Spleen (tissue), 13 donors: ENCODE results near the gene C4orf33. TPM values are rescaled to one million over a fixed set of nuclear protein-coding genes. Genes with fewer than 3 reads are reported as not detected.

Experiments
- DNase-seq: peaks from one replicate; pipeline ENCODE4 v3.0.0-alpha.2; 2020
- H3K27ac ChIP-seq, 8 donors: fragments of 200-600 bp; sonication (generic) in 7 of 8; 1 replicate in 4 of 8; 2 replicates in 4 of 8; pipeline versions ENCODE4 v1.5.0 to v1.8.0; 2016 to 2021; ENCODE audit warnings: inconsistent platforms in 4 of 8, mild to moderate bottlenecking in 4 of 8, moderate library complexity in 1 of 8
- H3K27me3 ChIP-seq, 7 donors: fragments of 200-600 bp; sonication (generic) in 6 of 7; replicated peaks in 1 of 7; 1 replicate in 4 of 7; 2 replicates in 3 of 7; pipeline versions ENCODE4 v1.5.0 to v1.8.0; 2016 to 2021; ENCODE audit warnings: inconsistent platforms in 3 of 7, mild to moderate bottlenecking in 1 of 7
- H3K36me3 ChIP-seq, 6 donors: fragments of 200-600 bp; sonication (generic) in 5 of 6; 1 replicate in 4 of 6; 2 replicates in 2 of 6; pipeline versions ENCODE4 v1.5.0 to v1.8.0; 2016 to 2021; ENCODE audit warnings: inconsistent platforms in 2 of 6
- H3K4me1 ChIP-seq, 6 donors: fragments of 200-600 bp; sonication (generic) in 5 of 6; 1 replicate in 3 of 6; 2 replicates in 3 of 6; pipeline versions ENCODE4 v1.5.0 to v1.8.0; 2016 to 2021; ENCODE audit warnings: inconsistent platforms in 3 of 6
- H3K4me3 ChIP-seq, 8 donors: fragments of 200-600 bp; sonication (generic) in 7 of 8; 1 replicate in 4 of 8; 2 replicates in 4 of 8; pipeline versions ENCODE4 v1.5.0 to v1.8.0; 2016 to 2021; ENCODE audit warnings: inconsistent platforms in 4 of 8, mild to moderate bottlenecking in 4 of 8, moderate library complexity in 2 of 8
- H3K9me3 ChIP-seq, 8 donors: fragments of 200-600 bp; sonication (generic) in 7 of 8; 1 replicate in 4 of 8; 2 replicates in 4 of 8; pipeline versions ENCODE4 v1.5.0 to v1.8.0; 2016 to 2021; ENCODE audit warnings: inconsistent platforms in 4 of 8
- POLR2A ChIP-seq, 3 donors: fragments of 450-650 bp; IDR thresholded peaks; one replicate each; pipeline ENCODE4 v1.5.1; 2017; ENCODE audit warnings: antibody characterized with exemption in 3 of 3, mild to moderate bottlenecking in 1 of 3
- POLR2AphosphoS5 ChIP-seq, 3 donors: sonication (generic); formaldehyde crosslinking; IDR thresholded peaks; one replicate each; pipeline ENCODE4 v1.5.1; 2017; ENCODE audit warnings: antibody characterized with exemption in 3 of 3
- whole genome bisulfite sequencing, 5 donors: extraction: QIAGEN DNeasy Blood & Tissue Kit in 3 of 5; methylation state at CpG; one replicate each; pipeline versions ENCODE4 v1.1.5 to v1.1.7; 2013 to 2018; 5-methylcytosine and 5-hydroxymethylcytosine counted together
- intact Hi-C: fragments of 100-400 bp; cut with DNase I; formaldehyde crosslinking; loops from one replicate; pipeline ENCODE4 v1.15.0; 2023; ENCODE audit warnings: low total_unique reads
- long read RNA-seq, 2 donors: transcript quantifications; one replicate each; lab custom pipeline, GENCODE V29; 2026
- polyA plus RNA-seq, 3 donors: library from polyadenylated mRNA; stranded (reverse); fragments of 200-250 nt; gene quantifications; one replicate each; pipeline ENCODE4 v1.2.1, GENCODE V29; 2013
- total RNA-seq, 7 donors: library from RNA; depleted of rRNA in 3 of 7; stranded (reverse); fragments of >200 nt in 3 of 7; fragmentation: NEBNext Ultra II Directional in 4 of 7; extraction: Animal tissue kit (Norgen Biotek cat#: 25700) in 4 of 7; gene quantifications; one replicate each; pipeline versions ENCODE4 v1.1.0 to v1.2.1, GENCODE V29; 2016 to 2021
- TF ChIP-seq, protein P1 (sequence below), 11 experiments: fragments of 200-600 bp in 7 of 11; fragments of 450-650 bp in 4 of 11; sonication (generic) in 4 of 11; IDR thresholded peaks in 8 of 11; conservative IDR thresholded peaks in 3 of 11; 1 replicate in 7 of 11; 2 replicates in 4 of 11; pipeline versions ENCODE4 v1.4.0 to v1.8.0; 2016 to 2021; ENCODE audit warnings: antibody characterized with exemption in 11 of 11, inconsistent platforms in 4 of 11, mild to moderate bottlenecking in 1 of 11
- donor health status: healthy with polysubstance abuse.
- donor health status: DM: no; HTN: no; CAD: no; lungs with moderate emphysema.
- donor health status: DM: no; HTN: no; CAD: no.
- donor health status: Bipolar disorder and iron deficiency.
- donor health status: healthy.
- donor health status: DM: no; HTN: no; CAD: no.
- donor health status: DM: yes; HTN: yes; CAD: no.

C4orf33 gene
- total RNA-seq (10 to 100 TPM in 5 of 7 donors, 1 to 10 TPM in 2; 9.5 to 31.8 (median 13.8) TPM), polyA plus RNA-seq (1 to 10 TPM; 7.7 to 8.8 (median 8.0) TPM)
- long read RNA-seq, donor 1, full-length matches to known transcripts = 2 of 2 reads
- long read RNA-seq, donor 1, partial matches to known transcripts = 0 of 2 reads
- long read RNA-seq, donor 1, other reads (novel, unspliced or antisense) = 0 of 2 reads
- long read RNA-seq, donor 2, partial matches to known transcripts = 0 of 2 reads
- long read RNA-seq, donor 2, other reads (novel, unspliced or antisense) = 0 of 2 reads

- H3K4me1 ChIP-seq = peaks cover 13 to 58% (median 47%) of the 10 kb centered on the region in 6 donors
- H3K27ac ChIP-seq = peak within 1 kb of the TSS; percentile 74 to 93 (median 88)
- H3K4me3 ChIP-seq = peak within 1 kb of the TSS; percentile 49 to 69 (median 58)
- intact Hi-C loops = no loop called here
- no peaks in the 10 kb centered on the region for H3K27me3 ChIP-seq
- no peaks in the 10 kb centered on the region for H3K9me3 ChIP-seq
- WGBS, 5 donors = 0 to 4% (median 1%) methylated on average over 14 of the region's 14 CpGs
- DNase-seq = peak; percentile 92
- TF ChIP-seq, protein P1, sequence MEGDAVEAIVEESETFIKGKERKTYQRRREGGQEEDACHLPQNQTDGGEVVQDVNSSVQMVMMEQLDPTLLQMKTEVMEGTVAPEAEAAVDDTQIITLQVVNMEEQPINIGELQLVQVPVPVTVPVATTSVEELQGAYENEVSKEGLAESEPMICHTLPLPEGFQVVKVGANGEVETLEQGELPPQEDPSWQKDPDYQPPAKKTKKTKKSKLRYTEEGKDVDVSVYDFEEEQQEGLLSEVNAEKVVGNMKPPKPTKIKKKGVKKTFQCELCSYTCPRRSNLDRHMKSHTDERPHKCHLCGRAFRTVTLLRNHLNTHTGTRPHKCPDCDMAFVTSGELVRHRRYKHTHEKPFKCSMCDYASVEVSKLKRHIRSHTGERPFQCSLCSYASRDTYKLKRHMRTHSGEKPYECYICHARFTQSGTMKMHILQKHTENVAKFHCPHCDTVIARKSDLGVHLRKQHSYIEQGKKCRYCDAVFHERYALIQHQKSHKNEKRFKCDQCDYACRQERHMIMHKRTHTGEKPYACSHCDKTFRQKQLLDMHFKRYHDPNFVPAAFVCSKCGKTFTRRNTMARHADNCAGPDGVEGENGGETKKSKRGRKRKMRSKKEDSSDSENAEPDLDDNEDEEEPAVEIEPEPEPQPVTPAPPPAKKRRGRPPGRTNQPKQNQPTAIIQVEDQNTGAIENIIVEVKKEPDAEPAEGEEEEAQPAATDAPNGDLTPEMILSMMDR (IDR thresholded peaks at IDR 0.05 in 8 of 11, conservative IDR thresholded peaks at IDR 0.05 in 3 of 11) = no peak
- TF ChIP-seq POLR2A (IDR thresholded peaks at IDR 0.05) (no peak), POLR2AphosphoS5 (IDR thresholded peaks at IDR 0.05) (peak in 1 of 3 donors; percentile 80)
- H3K36me3 ChIP-seq = no peaks in the 10 kb centered on the region
Measured at GRCh38 chr4:129095811-129096454, at the start of gene C4orf33. TSS of gene C4orf33 (plus strand) at chr4:129096152. CDS start at chr4:129102611, 6,459 bp downstream.

- Histone ChIP-seq H3K4me3 (no peak overlapping the region), H3K36me3 (peaks cover 0 to 40% (median 12%) of the 10 kb centered on the region in 6 donors), H3K9me3 (peaks cover 10 to 100% (median 100%) of the 10 kb centered on the region in 8 donors), H3K27me3 (no peaks in the 10 kb centered on the region), H3K27ac (no peak overlapping the region), H3K4me1 (no peaks in the 10 kb centered on the region)
- no peak for DNase-seq
- TF ChIP-seq POLR2A (IDR thresholded peaks at IDR 0.05) (no peak), POLR2AphosphoS5 (IDR thresholded peaks at IDR 0.05) (no peak)
- TF ChIP-seq, protein P1 (IDR thresholded peaks at IDR 0.05 in 8 of 11, conservative IDR thresholded peaks at IDR 0.05 in 3 of 11) = no peak
- intact Hi-C loops = no loop called here
Measured at GRCh38 chr4:129059028-129059427, 36.9 kb upstream of the C4orf33 start.

DNA sequence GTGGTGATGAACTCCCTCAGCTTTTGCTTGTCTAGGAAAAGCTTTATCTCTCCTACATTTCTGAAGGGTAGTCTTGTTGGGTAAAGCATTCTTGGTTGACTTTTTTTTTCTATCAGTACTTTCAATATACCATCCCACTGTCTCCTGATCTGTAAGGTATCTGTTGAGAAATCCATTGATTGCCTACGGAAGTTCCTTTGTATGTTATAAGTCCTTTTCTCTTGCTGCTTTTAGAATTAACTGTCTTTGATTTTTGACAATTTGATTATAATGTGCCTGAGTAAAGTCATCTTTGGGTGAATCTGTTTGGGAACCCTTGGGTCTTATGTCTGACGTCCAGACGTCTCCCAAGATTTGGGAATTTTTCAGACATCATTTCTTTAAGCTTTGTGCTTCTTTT is 33.4 kb upstream of the C4orf33 start:
- Histone ChIP-seq H3K36me3 (peaks cover 0 to 51% (median 12%) of the 10 kb centered on the region in 6 donors), H3K27me3 (no peaks in the 10 kb centered on the region), H3K27ac (no peak overlapping the region), H3K4me3 (no peak overlapping the region), H3K9me3 (peaks cover 10 to 100% (median 98%) of the 10 kb centered on the region in 8 donors), H3K4me1 (no peaks in the 10 kb centered on the region)
- DNase-seq = no peak
- intact Hi-C loops = no loop called here
- WGBS, 5 donors = 94 to 99% (median 96%) methylated on average over 3 of the region's 3 CpGs
- TF ChIP-seq, protein P1 (IDR thresholded peaks at IDR 0.05 in 8 of 11, conservative IDR thresholded peaks at IDR 0.05 in 3 of 11) = no peak
- TF ChIP-seq POLR2A (IDR thresholded peaks at IDR 0.05) (no peak), POLR2AphosphoS5 (IDR thresholded peaks at IDR 0.05) (no peak)

DNA sequence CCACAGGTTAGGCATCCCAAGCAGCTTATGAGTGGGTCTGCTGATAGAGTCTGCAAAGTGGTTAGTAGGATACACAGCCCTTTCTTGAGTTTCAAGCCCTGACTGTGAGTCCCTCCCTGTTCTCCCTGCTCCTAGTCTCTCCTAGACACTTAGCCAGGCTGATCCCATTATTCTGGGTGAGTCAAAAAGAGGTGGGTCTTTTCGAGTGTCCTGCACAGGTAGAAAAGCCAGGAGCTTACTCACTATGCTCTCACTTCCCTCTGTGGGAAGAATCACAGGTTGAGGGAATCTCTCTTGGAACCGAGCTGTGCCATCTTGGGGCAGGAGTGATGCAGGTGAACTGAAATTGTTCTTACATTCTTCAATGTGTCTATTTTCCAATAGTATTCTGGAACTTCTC is 32.3 kb upstream of the C4orf33 start:
- no peaks in the 10 kb centered on the region for H3K27me3 ChIP-seq
- intact Hi-C loops = no loop called here
- WGBS, 5 donors = 91 to 100% (median 100%) methylated on average over 2 of the region's 2 CpGs
- H3K4me3 ChIP-seq = no peak overlapping the region
- no peaks in the 10 kb centered on the region for H3K4me1 ChIP-seq
- H3K9me3 ChIP-seq = peaks cover 10 to 100% (median 95%) of the 10 kb centered on the region in 8 donors
- H3K27ac ChIP-seq = no peak overlapping the region
- H3K36me3 ChIP-seq = peaks cover 0 to 51% (median 12%) of the 10 kb centered on the region in 6 donors
- no peak for DNase-seq
- TF ChIP-seq POLR2A (IDR thresholded peaks at IDR 0.05) (no peak), POLR2AphosphoS5 (IDR thresholded peaks at IDR 0.05) (no peak)
- TF ChIP-seq, protein P1 (IDR thresholded peaks at IDR 0.05 in 8 of 11, conservative IDR thresholded peaks at IDR 0.05 in 3 of 11) = no peak
